ENCODE data around the gene CCNG2. TPM values are rescaled to one million over a fixed set of nuclear protein-coding genes. Genes with fewer than 3 reads are reported as not detected.

CCNG2 gene
- total RNA-seq, 1 experiment from 2014 or later: 25.6 TPM

DNA sequence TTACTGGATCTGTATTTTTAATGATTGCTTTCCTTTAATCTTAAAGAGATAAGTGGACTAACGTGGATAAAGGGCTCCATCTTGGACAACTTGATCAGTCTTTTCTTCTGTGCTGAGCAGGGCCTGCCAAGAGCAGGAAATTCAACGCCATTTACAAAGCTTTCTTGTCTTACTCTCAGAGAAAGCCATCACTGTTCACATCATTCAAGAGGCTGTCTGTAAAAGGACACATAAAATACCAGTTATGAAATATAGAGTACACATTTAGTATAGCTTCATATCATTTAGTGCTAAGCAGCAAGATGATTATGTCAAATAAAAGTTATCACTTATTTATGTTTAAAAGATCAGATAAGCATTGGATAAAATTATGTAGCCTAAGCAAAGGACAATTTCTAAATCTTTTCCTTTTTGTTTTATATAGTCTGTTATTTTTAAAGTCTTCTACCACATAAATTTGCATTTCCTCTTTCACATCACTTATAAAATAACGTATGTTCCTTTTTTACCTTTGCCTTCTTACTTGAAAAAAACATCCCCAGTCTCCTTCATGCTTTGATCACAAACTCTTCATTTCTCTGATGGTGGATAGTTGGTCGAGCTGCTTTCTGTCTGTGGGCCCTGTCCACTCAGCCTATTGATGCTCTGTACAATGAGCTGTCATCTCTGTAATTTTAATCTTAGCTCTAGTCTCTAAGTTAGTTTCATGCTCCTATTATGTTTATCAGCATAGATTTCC, 2.1 kb upstream of the CCNG2 start:
- ChIA-PET POLR2A (interaction anchor here (0.7 to 2.3 kb wide), 2 partner anchors 9 to 14 kb away, joined by 3 to 8 read pairs; no protein-coding TSS in a partner anchor), CTCF (interaction anchor here (1.5 kb wide), 1 partner anchor 48 kb away, joined by 3 read pairs; no protein-coding TSS in a partner anchor)
- Mint-ChIP-seq H3K27me3 (ENCODE audit: insufficient read depth, unreplicated experiment) (no peaks in the 10 kb centered on the region), H3K36me3 (ENCODE audit: insufficient read depth, unreplicated experiment) (peaks cover 23% of the 10 kb centered on the region), H3K4me1 (ENCODE audit: low read depth, unreplicated experiment) (peaks cover 10% of the 10 kb centered on the region), H3K27ac (ENCODE audit: unreplicated experiment) (no peak overlapping the region), H3K4me3 (ENCODE audit: unreplicated experiment) (peak overlapping the region; percentile 98), H3K9me3 (ENCODE audit: unreplicated experiment) (no peaks in the 10 kb centered on the region)
- intact Hi-C loops (cut with micrococcal nuclease; ENCODE audit: unreplicated experiment): loop anchor here (5.0 kb wide), 1 partner anchor 103 kb away; no protein-coding TSS in a partner anchor
- H3K27me3 ChIP-seq (replicated peaks; ENCODE audit: control insufficient read depth, insufficient read depth, low read length): no peaks in the 10 kb centered on the region
- no peaks in the 10 kb centered on the region for H3K4me1 ChIP-seq
- H3K9me3 ChIP-seq: no peaks in the 10 kb centered on the region
- no peaks in the 10 kb centered on the region for H3K36me3 ChIP-seq (ENCODE audit: control insufficient read depth, insufficient read depth, low read length)
- no peak for DNase-seq
- no TSS peak for BruUV-seq (replicated peaks)
- no peak overlapping the region for H3K4me3 ChIP-seq (ENCODE audit: low read depth, low read length)
- TF ChIP-seq, protein P1, sequence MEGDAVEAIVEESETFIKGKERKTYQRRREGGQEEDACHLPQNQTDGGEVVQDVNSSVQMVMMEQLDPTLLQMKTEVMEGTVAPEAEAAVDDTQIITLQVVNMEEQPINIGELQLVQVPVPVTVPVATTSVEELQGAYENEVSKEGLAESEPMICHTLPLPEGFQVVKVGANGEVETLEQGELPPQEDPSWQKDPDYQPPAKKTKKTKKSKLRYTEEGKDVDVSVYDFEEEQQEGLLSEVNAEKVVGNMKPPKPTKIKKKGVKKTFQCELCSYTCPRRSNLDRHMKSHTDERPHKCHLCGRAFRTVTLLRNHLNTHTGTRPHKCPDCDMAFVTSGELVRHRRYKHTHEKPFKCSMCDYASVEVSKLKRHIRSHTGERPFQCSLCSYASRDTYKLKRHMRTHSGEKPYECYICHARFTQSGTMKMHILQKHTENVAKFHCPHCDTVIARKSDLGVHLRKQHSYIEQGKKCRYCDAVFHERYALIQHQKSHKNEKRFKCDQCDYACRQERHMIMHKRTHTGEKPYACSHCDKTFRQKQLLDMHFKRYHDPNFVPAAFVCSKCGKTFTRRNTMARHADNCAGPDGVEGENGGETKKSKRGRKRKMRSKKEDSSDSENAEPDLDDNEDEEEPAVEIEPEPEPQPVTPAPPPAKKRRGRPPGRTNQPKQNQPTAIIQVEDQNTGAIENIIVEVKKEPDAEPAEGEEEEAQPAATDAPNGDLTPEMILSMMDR (IDR thresholded peaks at IDR 0.05; ENCODE audit: insufficient read depth in 1 of 2, low read depth in 1 of 2, low read length in 1 of 2, severe bottlenecking in 1 of 2, unreplicated experiment in 1 of 2): no peak

DNA sequence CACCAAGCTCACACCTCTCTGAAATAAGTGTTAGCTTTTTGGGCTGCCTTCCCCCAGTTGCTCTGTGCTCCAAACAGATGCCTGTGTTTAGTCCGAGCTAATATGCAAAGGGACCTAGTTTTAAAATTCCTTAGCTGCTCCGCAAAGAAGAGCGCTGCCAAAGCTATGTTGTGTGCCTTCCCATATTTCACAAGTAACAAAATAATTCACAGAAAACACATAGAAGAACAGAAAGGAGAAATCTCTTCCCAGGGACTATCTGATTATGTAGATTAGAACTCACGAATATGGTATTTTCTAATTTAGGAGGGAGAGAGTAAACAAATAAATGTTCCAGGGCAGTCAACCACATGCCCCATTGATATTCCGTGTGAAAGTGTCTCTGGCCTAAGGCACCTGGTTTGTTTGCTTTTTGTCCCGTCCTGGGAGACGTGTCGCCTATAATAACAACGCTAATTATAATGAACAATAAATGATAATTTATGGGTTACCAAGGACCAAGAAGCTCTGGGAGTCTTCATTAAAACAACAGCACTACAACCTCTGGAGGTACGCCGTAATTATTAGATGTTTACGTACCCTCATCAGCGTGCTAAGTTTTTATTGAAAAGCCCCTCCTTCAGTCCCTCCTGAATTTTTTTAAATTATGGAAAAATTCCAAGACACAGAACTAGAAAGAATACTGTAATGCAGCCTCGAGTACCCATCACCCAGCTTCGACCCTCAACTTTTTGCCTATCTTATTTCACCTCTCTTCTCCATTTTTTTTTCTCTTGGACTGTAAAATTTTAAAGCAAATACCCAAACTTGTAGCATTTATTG, 1.2 kb upstream of the CCNG2 start:
- Histone ChIP-seq H3K27me3 (replicated peaks; ENCODE audit: control insufficient read depth, insufficient read depth, low read length) (no peaks in the 10 kb centered on the region), H3K9me3 (no peaks in the 10 kb centered on the region), H3K4me3 (ENCODE audit: low read depth, low read length) (peak overlapping the region; percentile 40), H3K4me1 (no peaks in the 10 kb centered on the region), H3K36me3 (ENCODE audit: control insufficient read depth, insufficient read depth, low read length) (no peaks in the 10 kb centered on the region)
- TSS peak; percentile 85 for BruUV-seq (replicated peaks)
- Mint-ChIP-seq H3K27ac (ENCODE audit: unreplicated experiment) (peak overlapping the region; percentile 99), H3K4me1 (ENCODE audit: low read depth, unreplicated experiment) (peaks cover 10% of the 10 kb centered on the region), H3K4me3 (ENCODE audit: unreplicated experiment) (peak overlapping the region; percentile 98), H3K36me3 (ENCODE audit: insufficient read depth, unreplicated experiment) (peaks cover 30% of the 10 kb centered on the region), H3K9me3 (ENCODE audit: unreplicated experiment) (no peaks in the 10 kb centered on the region), H3K27me3 (ENCODE audit: insufficient read depth, unreplicated experiment) (no peaks in the 10 kb centered on the region)
- TF ChIP-seq, protein P1 (IDR thresholded peaks at IDR 0.05; ENCODE audit: insufficient read depth in 1 of 2, low read depth in 1 of 2, low read length in 1 of 2, severe bottlenecking in 1 of 2, unreplicated experiment in 1 of 2): no peak
- CTCF ChIA-PET: interaction anchor here (1.5 kb wide), 1 partner anchor 48 kb away, joined by 3 read pairs; no protein-coding TSS in a partner anchor
- POLR2A ChIA-PET: interaction anchor here (0.7 to 2.3 kb wide), 2 partner anchors 10 to 15 kb away, joined by 3 to 8 read pairs; no protein-coding TSS in a partner anchor
- intact Hi-C loops (cut with micrococcal nuclease; ENCODE audit: unreplicated experiment): loop anchor here (1.0 to 5.0 kb wide), 4 partner anchors 10 to 104 kb away; no protein-coding TSS in a partner anchor
- no peak for DNase-seq

DNA sequence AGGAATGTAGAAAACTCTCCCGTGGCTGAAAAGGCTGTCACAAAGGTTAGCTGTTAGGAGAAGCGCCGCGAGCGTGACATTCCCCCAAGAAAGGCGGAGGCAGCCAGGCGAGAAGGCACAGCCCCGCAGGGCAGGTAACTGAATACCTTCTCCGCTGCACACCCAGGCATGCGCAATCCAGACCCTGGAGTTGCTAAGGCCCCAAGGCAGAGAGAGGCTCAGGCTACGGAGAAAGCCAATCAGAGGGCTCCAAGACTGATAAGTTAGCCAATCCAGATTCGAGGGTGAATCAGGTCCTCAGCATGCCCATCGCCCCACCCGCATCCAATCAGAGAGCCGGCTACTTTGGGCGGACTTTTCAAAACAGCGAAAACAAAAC, 485 bp upstream of the CCNG2 start:
- BruUV-seq (replicated peaks): no TSS peak
- Histone ChIP-seq H3K36me3 (ENCODE audit: control insufficient read depth, insufficient read depth, low read length) (no peaks in the 10 kb centered on the region), H3K4me1 (no peaks in the 10 kb centered on the region), H3K27me3 (replicated peaks; ENCODE audit: control insufficient read depth, insufficient read depth, low read length) (no peaks in the 10 kb centered on the region), H3K4me3 (ENCODE audit: low read depth, low read length) (peak overlapping the region; percentile 63), H3K9me3 (no peaks in the 10 kb centered on the region)
- peak; percentile 97 to 99 for DNase-seq
- peak overlapping the region; percentile 98 for H3K4me3 Mint-ChIP-seq (ENCODE audit: unreplicated experiment)
- peaks cover 10% of the 10 kb centered on the region for H3K4me1 Mint-ChIP-seq (ENCODE audit: low read depth, unreplicated experiment)
- POLR2A ChIA-PET: interaction anchor here (0.7 to 2.3 kb wide), 2 partner anchors 10 to 34 kb away, joined by 3 to 8 read pairs; no protein-coding TSS in a partner anchor
- no peaks in the 10 kb centered on the region for H3K9me3 Mint-ChIP-seq (ENCODE audit: unreplicated experiment)
- TF ChIP-seq, protein P1 (IDR thresholded peaks at IDR 0.05; ENCODE audit: insufficient read depth in 1 of 2, low read depth in 1 of 2, low read length in 1 of 2, severe bottlenecking in 1 of 2, unreplicated experiment in 1 of 2): no peak
- peaks cover 31% of the 10 kb centered on the region for H3K36me3 Mint-ChIP-seq (ENCODE audit: insufficient read depth, unreplicated experiment)
- H3K27ac Mint-ChIP-seq (ENCODE audit: unreplicated experiment): peak overlapping the region; percentile 99
- CTCF ChIA-PET: interaction anchor here (0.8 kb wide), 1 partner anchor 10 kb away, joined by 3 read pairs; no protein-coding TSS in a partner anchor
- no peaks in the 10 kb centered on the region for H3K27me3 Mint-ChIP-seq (ENCODE audit: insufficient read depth, unreplicated experiment)
- intact Hi-C loops (cut with micrococcal nuclease; ENCODE audit: unreplicated experiment): loop anchor here (1.0 to 5.0 kb wide), 4 partner anchors 10 to 104 kb away; no protein-coding TSS in a partner anchor
